H1 (cell line): Measurements from ENCODE around the gene RTN4. TPM values are rescaled to one million over a fixed set of nuclear protein-coding genes. Genes with fewer than 3 reads are reported as not detected.

ENCODE experiments used
- CTCF ChIA-PET: fragments of 300-600 bp; sonication (Branson Sonifier 250); formaldehyde crosslinking; loops from one replicate; lab custom pipeline; 2021; ENCODE audit not compliant: partially characterized antibody; lab: Charles Lee
- POLR2A ChIA-PET: fragments of 300-600 bp; sonication (Branson Sonifier 250); formaldehyde crosslinking; loops from one replicate; lab custom pipeline; 2021; ENCODE audit warnings: inconsistent platforms; ENCODE audit not compliant: partially characterized antibody; lab: Charles Lee
- DNase-seq, 2 experiments: peaks; one replicate each; pipeline versions ENCODE4 v3.0.0 to v3.0.0-alpha.2; 2010 to 2022; ENCODE audit warnings: low spot score in 2 of 2, low read depth in 1 of 2, mixed read lengths in 1 of 2
- FAIRE-seq: peaks from 2 replicates; lab custom pipeline; 2011; peaks lifted over from hg19 to GRCh38; lab: Jason Lieb, UNC
- H2AFZ ChIP-seq: 2 replicates; pipeline ENCODE4 v1.8.1; 2012; ENCODE audit warnings: low read length, inconsistent platforms
- H2AK5ac ChIP-seq: 2 replicates; pipeline ENCODE4 v1.6.1; 2013; ENCODE audit warnings: low read depth, low read length
- H2BK120ac ChIP-seq: replicated peaks from 2 replicates; pipeline ENCODE3; 2013; ENCODE audit warnings: low read depth, low read length, inconsistent platforms
- H2BK12ac ChIP-seq: 2 replicates; pipeline ENCODE4 v1.6.1; 2013; ENCODE audit warnings: low read depth, low read length
- H2BK15ac ChIP-seq: 2 replicates; pipeline ENCODE4 v1.6.1; 2013; ENCODE audit warnings: low read length
- H2BK20ac ChIP-seq: 2 replicates; pipeline ENCODE4 v1.6.1; 2013; ENCODE audit warnings: low read length
- H2BK5ac ChIP-seq: 2 replicates; pipeline ENCODE4 v1.6.1; 2013; ENCODE audit warnings: low read depth, low read length
- H3K14ac ChIP-seq: 2 replicates; pipeline ENCODE4 v1.6.1; 2013; ENCODE audit warnings: inconsistent platforms; ENCODE audit not compliant: insufficient read length
- H3K18ac ChIP-seq: 2 replicates; pipeline ENCODE4 v1.6.1; 2013; ENCODE audit warnings: low read length; ENCODE audit errors: extremely low read depth
- H3K23ac ChIP-seq: 2 replicates; pipeline ENCODE4 v1.6.1; 2013; ENCODE audit warnings: inconsistent platforms; ENCODE audit not compliant: insufficient read length
- H3K23me2 ChIP-seq: 2 replicates; pipeline ENCODE4 v1.6.1; 2013; ENCODE audit warnings: low read depth, low read length
- H3K27ac ChIP-seq: 2 replicates; pipeline ENCODE4 v1.6.1; 2011; ENCODE audit warnings: low read depth, low read length, inconsistent platforms
- H3K27me3 ChIP-seq, 4 experiments: replicated peaks in 1 of 4; 1 replicate in 1 of 4; 2 replicates in 3 of 4; pipeline versions ENCODE4 v1.6.1 to v1.8.1; 2011 to 2013; ENCODE audit warnings: low read length in 3 of 4, mild to moderate bottlenecking in 3 of 4, inconsistent platforms in 2 of 4, mixed read lengths in 2 of 4, moderate library complexity in 1 of 4; ENCODE audit not compliant: control insufficient read depth in 3 of 4, insufficient read depth in 3 of 4; ENCODE audit errors: extremely low read depth in 1 of 4
- H3K36me3 ChIP-seq, 4 experiments: 2 replicates each; pipeline versions ENCODE4 v1.6.1 to v1.8.1; 2011 to 2013; ENCODE audit warnings: mild to moderate bottlenecking in 4 of 4, low read length in 3 of 4, moderate library complexity in 2 of 4, control low read depth in 1 of 4, inconsistent platforms in 1 of 4; ENCODE audit not compliant: insufficient read depth in 4 of 4, control insufficient read depth in 2 of 4
- H3K4ac ChIP-seq: replicated peaks from 2 replicates; pipeline ENCODE3; 2013; ENCODE audit warnings: low read length, low read depth, mixed read lengths, inconsistent platforms; ENCODE audit not compliant: insufficient read length
- H3K4me1 ChIP-seq, 4 experiments: replicated peaks in 1 of 4; 1 replicate in 1 of 4; 2 replicates in 3 of 4; pipeline versions ENCODE4 v1.6.1 to v1.8.1; 2011 to 2013; ENCODE audit warnings: low read length in 3 of 4, inconsistent platforms in 2 of 4, mixed read lengths in 1 of 4; ENCODE audit not compliant: insufficient read depth in 4 of 4, control insufficient read depth in 3 of 4
- H3K4me2 ChIP-seq, 2 experiments: 2 replicates each; pipeline versions ENCODE4 v1.6.1 to v1.8.1; 2011 to 2013; ENCODE audit warnings: low read depth in 2 of 2, low read length in 2 of 2, control low read depth in 1 of 2, inconsistent platforms in 1 of 2, mild to moderate bottlenecking in 1 of 2; ENCODE audit not compliant: insufficient read depth in 1 of 2
- H3K4me3 ChIP-seq, 4 experiments: fragments of 200-600, 300-600 bp in 1 of 4; sonication (generic), shearing (Covaris generic), sonication (Bioruptor Twin) in 1 of 4; 2 replicates each; pipeline versions ENCODE4 v1.5.1 to v1.8.1; 2011 to 2016; ENCODE audit warnings: low read length in 4 of 4, low read depth in 3 of 4, control low read depth in 2 of 4, inconsistent platforms in 2 of 4, mild to moderate bottlenecking in 2 of 4, mixed read lengths in 1 of 4, moderate library complexity in 1 of 4; ENCODE audit not compliant: insufficient read depth in 2 of 4; ENCODE audit errors: extremely low read depth in 1 of 4
- H3K56ac ChIP-seq: replicated peaks from 2 replicates; pipeline ENCODE3; 2013; ENCODE audit warnings: low read depth, mild to moderate bottlenecking, mixed read lengths, low read length, inconsistent platforms; ENCODE audit not compliant: insufficient read length
- H3K79me1 ChIP-seq: 2 replicates; pipeline ENCODE4 v1.6.1; 2013; ENCODE audit warnings: low read depth, low read length, control low read depth
- H3K79me2 ChIP-seq, 2 experiments: 2 replicates each; pipeline versions ENCODE4 v1.6.1 to v1.8.1; 2012 to 2013; ENCODE audit warnings: low read length in 2 of 2, mild to moderate bottlenecking in 2 of 2, inconsistent platforms in 1 of 2; ENCODE audit not compliant: insufficient read depth in 2 of 2, control insufficient read depth in 1 of 2
- H3K9ac ChIP-seq, 4 experiments: replicated peaks in 1 of 4; 1 replicate in 1 of 4; 2 replicates in 3 of 4; pipeline versions ENCODE4 v1.6.1 to v1.8.1; 2011 to 2013; ENCODE audit warnings: low read depth in 3 of 4, low read length in 3 of 4, control low read depth in 2 of 4, mild to moderate bottlenecking in 2 of 4, moderate library complexity in 2 of 4, inconsistent platforms in 1 of 4; ENCODE audit errors: extremely low read depth in 1 of 4
- H3K9me3 ChIP-seq, 2 experiments: 2 replicates each; pipeline versions ENCODE4 v1.6.1 to v1.8.1; 2012 to 2013; ENCODE audit warnings: mild to moderate bottlenecking in 2 of 2, moderate library complexity in 2 of 2, control low read depth in 1 of 2, inconsistent platforms in 1 of 2, low read depth in 1 of 2, low read length in 1 of 2, mixed read lengths in 1 of 2; ENCODE audit not compliant: insufficient read depth in 2 of 2
- H4K20me1 ChIP-seq, 2 experiments: replicated peaks in 1 of 2; 2 replicates each; pipeline versions ENCODE3 to v1.8.1; 2011 to 2013; ENCODE audit warnings: inconsistent platforms in 2 of 2, low read length in 2 of 2, mild to moderate bottlenecking in 1 of 2; ENCODE audit not compliant: insufficient read depth in 2 of 2, control insufficient read depth in 1 of 2
- H4K5ac ChIP-seq: 2 replicates; pipeline ENCODE4 v1.6.1; 2013; ENCODE audit warnings: low read length, low read depth, mixed read lengths, inconsistent platforms; ENCODE audit not compliant: insufficient read length
- H4K8ac ChIP-seq: 2 replicates; pipeline ENCODE4 v1.8.0; 2013; ENCODE audit warnings: mild to moderate bottlenecking, moderate library complexity, low read length, inconsistent platforms; ENCODE audit not compliant: insufficient read depth; ENCODE audit errors: extremely low read depth
- H4K91ac ChIP-seq: replicated peaks from 2 replicates; pipeline ENCODE3; 2013; ENCODE audit warnings: low read length, mixed read lengths, inconsistent platforms; ENCODE audit not compliant: insufficient read length
- BRCA1 ChIP-seq: IDR thresholded peaks from 2 replicates; pipeline ENCODE4 v1.6.1; 2012; ENCODE audit warnings: low read depth, low read length, improper control_type of control experiment
- CHD2 ChIP-seq: IDR thresholded peaks from 2 replicates; pipeline ENCODE4 v1.6.1; 2012; ENCODE audit warnings: low read length, improper control_type of control experiment
- CREB1 ChIP-seq: IDR thresholded peaks from 2 replicates; pipeline ENCODE4 v1.6.1; 2012; ENCODE audit warnings: inconsistent platforms
- CTCF ChIP-seq, 3 experiments: IDR thresholded peaks; 1 replicate in 2 of 3; 2 replicates in 1 of 3; pipeline versions ENCODE4 v1.5.1 to v1.6.1; 2011; ENCODE audit warnings: low read length in 3 of 3, mild to moderate bottlenecking in 3 of 3, inconsistent platforms in 2 of 3, low read depth in 1 of 3, moderate library complexity in 1 of 3; ENCODE audit not compliant: insufficient read depth in 1 of 3; ENCODE audit errors: control extremely low read depth in 1 of 3
- HDAC6 ChIP-seq: IDR thresholded peaks from one replicate; pipeline ENCODE4 v1.7.1; 2012; ENCODE audit warnings: low read depth, mild to moderate bottlenecking, inconsistent platforms, low read length, moderate library complexity
- JUN ChIP-seq: IDR thresholded peaks from 2 replicates; pipeline ENCODE4 v1.6.1; 2011; ENCODE audit warnings: low read depth, mild to moderate bottlenecking, improper control_type of control experiment, low read length
- RFX5 ChIP-seq: IDR thresholded peaks from 2 replicates; pipeline ENCODE4 v1.6.1; 2011; ENCODE audit warnings: low read depth, low read length, improper control_type of control experiment, borderline replicate concordance
- RNF2 ChIP-seq: fragments of 200-900, 300-1000 bp; sonication (generic); IDR thresholded peaks from 2 replicates; pipeline ENCODE4 v1.7.1; 2016; ENCODE audit warnings: borderline replicate concordance, low read depth, mild to moderate bottlenecking, antibody characterized with exemption, low read length; ENCODE audit not compliant: poor library complexity, severe bottlenecking; ENCODE audit errors: missing control alignments
- RXRA ChIP-seq: IDR thresholded peaks from 2 replicates; pipeline ENCODE4 v1.6.1; 2011; ENCODE audit warnings: low read depth, mild to moderate bottlenecking, low read length, moderate library complexity; ENCODE audit not compliant: insufficient read depth
- SP2 ChIP-seq: IDR thresholded peaks from 2 replicates; pipeline ENCODE4 v1.6.1; 2012; ENCODE audit warnings: mild to moderate bottlenecking, low read length, inconsistent platforms
- SUZ12 ChIP-seq: fragments of 200-600 bp; sonication (generic); IDR thresholded peaks from 2 replicates; pipeline ENCODE4 v1.6.1; 2012; ENCODE audit warnings: mild to moderate bottlenecking, inconsistent platforms, low read length, moderate library complexity, mixed read lengths
- TAF1 ChIP-seq: IDR thresholded peaks from 2 replicates; pipeline ENCODE4 v1.6.1; 2011; ENCODE audit warnings: mild to moderate bottlenecking, low read depth, low read length
- YY1 ChIP-seq: IDR thresholded peaks from 2 replicates; pipeline ENCODE4 v1.6.1; 2011; ENCODE audit warnings: low read depth, mild to moderate bottlenecking, low read length
- WGBS, 2 experiments: shearing (Covaris generic) in 1 of 2; methylation state at CpG; one replicate each; pipeline versions ENCODE4 v1.1.6 to v1.1.7; 2013 to 2015; ENCODE audit warnings: low lambda C conversion rate in 2 of 2, mixed read lengths in 2 of 2, inconsistent platforms in 1 of 2, low coverage in 1 of 2, missing lambda C conversion rate in 1 of 2; ENCODE audit not compliant: insufficient replicate concordance in 2 of 2, insufficient coverage in 1 of 2, insufficient read length in 1 of 2; ENCODE audit errors: extremely low coverage in 1 of 2, missing lambda C conversion rate in 1 of 2; 5-methylcytosine and 5-hydroxymethylcytosine counted together
- polyA plus RNA-seq, 7 experiments: library from polyadenylated mRNA; depleted of rRNA in 3 of 7; stranded (reverse) in 5 of 7; unstranded in 2 of 7; fragments of >200 nt in 5 of 7; fragments of 200-250 nt in 2 of 7; gene quantifications; 1 replicate in 5 of 7; 2 replicates in 1 of 7; 4 replicates in 1 of 7; pipeline versions ENCODE4 v1.2.1 to v1.2.3, GENCODE V29; 2011 to 2013; ENCODE audit warnings: missing spikeins in 2 of 7, mixed read lengths in 2 of 7
- total RNA-seq: library from RNA; stranded (reverse); fragmentation: NEBNext Ultra II Directional; extraction: Animal tissue kit (Norgen Biotek cat#: 25700); gene quantifications from 2 replicates; pipeline ENCODE4 v1.2.1, GENCODE V29; 2021

RTN4 gene
- total and polyA plus RNA-seq, 2 of the 8 experiments (the other 6 are each of a cell fraction or from before 2014, with no cell fraction given), result 179 to 242 TPM

GRCh38 chr2:54942373-54942772, 107.9 kb downstream of the RTN4 start:
- Histone ChIP-seq H2BK15ac (no peak overlapping the region), H3K36me3 (no peaks in the 10 kb centered on the region), H3K14ac (no peak overlapping the region), H4K5ac (no peak overlapping the region), H3K9me3 (no peaks in the 10 kb centered on the region; a peak in 1 of 4 replicates), H4K8ac (no peak overlapping the region), H3K23ac (no peak overlapping the region), H3K4me2 (no peak overlapping the region), H2BK120ac (no peak overlapping the region), H3K4ac (no peak overlapping the region), H3K4me3 (no peak overlapping the region), H3K79me2 (no peaks in the 10 kb centered on the region), H3K4me1 (no peaks in the 10 kb centered on the region), H3K79me1 (no peaks in the 10 kb centered on the region), H2BK20ac (no peak overlapping the region), H4K91ac (no peak overlapping the region), H3K56ac (no peak overlapping the region), H2BK5ac (no peak overlapping the region), H3K23me2 (no peaks in the 10 kb centered on the region), H2BK12ac (no peak overlapping the region), H2AK5ac (no peak overlapping the region), H3K27me3 (no peaks in the 10 kb centered on the region), H3K18ac (no peak overlapping the region), H3K27ac (no peak overlapping the region), H3K9ac (no peak overlapping the region), H2AFZ (no peak overlapping the region), H4K20me1 (no peaks in the 10 kb centered on the region)
- 86% methylated on average over 5 of the region's 5 CpGs; no CpG with 5 or more reads in 1 of the 2 experiments for WGBS, 2 experiments
- FAIRE-seq (no peak), DNase-seq (no peak)
- POLR2A ChIA-PET, result no interaction called here
- CTCF ChIA-PET, result interaction anchor here (0.7 to 1.4 kb wide), 3 partner anchors 43 to 226 kb away, joined by 3 to 6 read pairs (median 4); no protein-coding TSS in a partner anchor
- no peak for TF ChIP-seq BRCA1
- TF ChIP-seq RFX5, result no peak
- no peak for TF ChIP-seq SUZ12
- no peak for TF ChIP-seq SP2
- no peak for TF ChIP-seq RNF2
- TF ChIP-seq YY1, result no peak
- no peak for TF ChIP-seq CREB1
- no peak for TF ChIP-seq JUN
- TF ChIP-seq CTCF (IDR thresholded peaks at IDR 0.05; ENCODE audit: control extremely low read depth in 1 of 3, insufficient read depth in 1 of 3, low read depth in 1 of 3, low read length in 3 of 3), result no peak
- TF ChIP-seq CHD2, result no peak
- no peak for TF ChIP-seq HDAC6
- no peak for TF ChIP-seq RXRA
- TF ChIP-seq TAF1, result no peak
